Vagina (tissue), 2 donors: ENCODE measurements around the gene SNRPF. TPM values are rescaled to one million over a fixed set of nuclear protein-coding genes. Genes with fewer than 3 reads are reported as not detected.

ENCODE experiments used
- DNase-seq, 2 donors: peaks; one replicate each; pipeline ENCODE4 v3.0.0-alpha.2; 2017; ENCODE audit errors: extremely low spot score in 2 of 2
- H3K27ac ChIP-seq: fragments of 200-600 bp; sonication (generic); one replicate; pipeline ENCODE4 v1.5.1; 2019
- H3K27me3 ChIP-seq: fragments of 200-600 bp; sonication (generic); one replicate; pipeline ENCODE4 v1.5.1; 2019
- H3K36me3 ChIP-seq, 2 donors: fragments of 200-600 bp; sonication (generic); one replicate each; pipeline ENCODE4 v1.5.1; 2017 to 2019
- H3K4me1 ChIP-seq: fragments of 200-600 bp; sonication (generic); one replicate; pipeline ENCODE4 v1.5.1; 2019
- H3K4me3 ChIP-seq, 2 donors: fragments of 200-600 bp; sonication (generic); 1 replicate in 1 of 2; 2 replicates in 1 of 2; pipeline ENCODE4 v1.5.1; 2016 to 2019
- H3K9me3 ChIP-seq: fragments of 200-600 bp; sonication (generic); one replicate; pipeline ENCODE4 v1.5.1; 2019
- CTCF ChIP-seq, 3 experiments: fragments of 450-650 bp in 2 of 3; fragments of 200-600 bp in 1 of 3; sonication (generic) in 1 of 3; IDR thresholded peaks; one replicate each; pipeline ENCODE4 v1.5.1; 2017 to 2019; ENCODE audit warnings: antibody characterized with exemption in 3 of 3, mild to moderate bottlenecking in 2 of 3, moderate library complexity in 2 of 3
- POLR2A ChIP-seq, 2 donors: fragments of 450-650 bp; IDR thresholded peaks; one replicate each; pipeline ENCODE4 v1.6.1; 2017; ENCODE audit warnings: antibody characterized with exemption in 2 of 2, mild to moderate bottlenecking in 2 of 2, moderate library complexity in 2 of 2
- POLR2AphosphoS5 ChIP-seq, 2 donors: sonication (generic); formaldehyde crosslinking; IDR thresholded peaks; one replicate each; pipeline ENCODE4 v1.9.0; 2017; ENCODE audit warnings: antibody characterized with exemption in 2 of 2, mild to moderate bottlenecking in 2 of 2, low read depth in 1 of 2; ENCODE audit not compliant: insufficient read depth in 1 of 2
- intact Hi-C: fragments of 100-400 bp; cut with DNase I; formaldehyde crosslinking; loops from one replicate; pipeline ENCODE4 v1.15.1; 2023
- total RNA-seq: library from RNA; depleted of rRNA; stranded (reverse); fragments of >200 nt; gene quantifications from one replicate; pipeline ENCODE4 v1.2.3, GENCODE V29; 2016

SNRPF gene
- total RNA-seq, 1 donor from 2014 or later: 4.9 TPM

- Histone ChIP-seq H3K4me3 (no peak overlapping the region), H3K4me1 (no peaks in the 10 kb centered on the region), H3K27me3 (no peaks in the 10 kb centered on the region), H3K27ac (no peak overlapping the region), H3K36me3 (no peaks in the 10 kb centered on the region), H3K9me3 (no peaks in the 10 kb centered on the region)
- intact Hi-C loops: no loop called here
- TF ChIP-seq POLR2AphosphoS5 (IDR thresholded peaks at IDR 0.05; ENCODE audit: insufficient read depth in 1 of 2, low read depth in 1 of 2): no peak
- no peak for TF ChIP-seq CTCF (IDR thresholded peaks at IDR 0.05)
- no peak for TF ChIP-seq POLR2A (IDR thresholded peaks at IDR 0.05)
- no peak for DNase-seq
Measured at GRCh38 chr12:95908573-95908972, 49.8 kb downstream of the SNRPF start.

DNA sequence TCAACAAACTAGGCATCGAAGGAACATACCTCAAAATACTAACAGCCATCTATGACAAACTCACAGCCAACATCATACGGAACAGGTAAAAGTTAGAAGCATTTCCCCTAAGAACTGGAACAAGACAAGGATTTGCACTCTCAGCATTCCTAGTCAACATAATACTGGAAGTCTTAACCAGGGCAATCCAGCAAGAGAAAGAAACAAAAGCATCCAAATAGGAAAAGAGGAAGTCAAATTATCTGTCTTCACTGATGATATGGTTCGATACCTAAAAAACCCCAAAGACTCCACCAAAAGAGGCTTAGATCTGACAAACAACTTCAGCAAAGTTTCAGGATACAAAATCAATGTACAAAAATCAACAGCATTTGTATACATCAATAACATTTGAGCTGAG lies 51.1 kb downstream of the SNRPF start:
- TF ChIP-seq POLR2AphosphoS5 (IDR thresholded peaks at IDR 0.05; ENCODE audit: insufficient read depth in 1 of 2, low read depth in 1 of 2) (no peak), POLR2A (IDR thresholded peaks at IDR 0.05) (no peak), CTCF (IDR thresholded peaks at IDR 0.05) (no peak)
- Histone ChIP-seq H3K36me3 (no peaks in the 10 kb centered on the region), H3K4me1 (no peaks in the 10 kb centered on the region), H3K4me3 (no peak overlapping the region), H3K9me3 (no peaks in the 10 kb centered on the region), H3K27ac (no peak overlapping the region), H3K27me3 (no peaks in the 10 kb centered on the region)
- intact Hi-C loops: no loop called here
- DNase-seq: no peak

Other genes starting within 250 kb of the SNRPF start
- gene NTN4, start 68.2 kb upstream of the SNRPF start, total RNA-seq: 21.9 TPM
- not detected for gene CCDC38, start 83.7 kb downstream of the SNRPF start, total RNA-seq
- 0.49 TPM for gene AMDHD1, start 84.4 kb downstream of the SNRPF start, total RNA-seq
- 0.74 TPM for gene HAL, start 137.4 kb downstream of the SNRPF start, total RNA-seq
- gene LTA4H, start 176.6 kb downstream of the SNRPF start, total RNA-seq: 71.5 TPM